Nephron progenitor cell (in vitro differentiated cells): ENCODE data around the gene PKN2.
A peak's percentile ranks its signal among the peaks of the same experiment; 100 is the strongest.

Experiments
- DNase-seq: peaks from one replicate; pipeline ENCODE4 v3.0.0; 2021
- H3K27ac Mint-ChIP-seq: 2 replicates; pipeline ENCODE4 v1.8.0; 2021; ENCODE audit warnings: mild to moderate bottlenecking, moderate library complexity, mixed read lengths
- H3K27me3 Mint-ChIP-seq: 2 replicates; pipeline ENCODE4 v1.8.0; 2021; ENCODE audit warnings: mild to moderate bottlenecking, low read depth, mixed read lengths; ENCODE audit not compliant: poor library complexity
- H3K36me3 Mint-ChIP-seq: 2 replicates; pipeline ENCODE4 v1.8.0; 2021; ENCODE audit warnings: low read depth, mixed read lengths
- H3K4me1 Mint-ChIP-seq: 2 replicates; pipeline ENCODE4 v1.8.0; 2021; ENCODE audit warnings: mixed read lengths
- H3K4me3 Mint-ChIP-seq: 2 replicates; pipeline ENCODE4 v1.8.0; 2021; ENCODE audit warnings: mild to moderate bottlenecking, moderate library complexity, mixed read lengths
- H3K9me3 Mint-ChIP-seq: 2 replicates; pipeline ENCODE4 v1.8.0; 2021; ENCODE audit warnings: mild to moderate bottlenecking, moderate library complexity, mixed read lengths
- TF ChIP-seq, protein P1 (sequence below): fragments of 200-600 bp; sonication (generic); IDR thresholded peaks from 2 replicates; pipeline ENCODE4 v1.5.0; 2021; ENCODE audit warnings: antibody characterized with exemption

The PKN2 gene

DNA sequence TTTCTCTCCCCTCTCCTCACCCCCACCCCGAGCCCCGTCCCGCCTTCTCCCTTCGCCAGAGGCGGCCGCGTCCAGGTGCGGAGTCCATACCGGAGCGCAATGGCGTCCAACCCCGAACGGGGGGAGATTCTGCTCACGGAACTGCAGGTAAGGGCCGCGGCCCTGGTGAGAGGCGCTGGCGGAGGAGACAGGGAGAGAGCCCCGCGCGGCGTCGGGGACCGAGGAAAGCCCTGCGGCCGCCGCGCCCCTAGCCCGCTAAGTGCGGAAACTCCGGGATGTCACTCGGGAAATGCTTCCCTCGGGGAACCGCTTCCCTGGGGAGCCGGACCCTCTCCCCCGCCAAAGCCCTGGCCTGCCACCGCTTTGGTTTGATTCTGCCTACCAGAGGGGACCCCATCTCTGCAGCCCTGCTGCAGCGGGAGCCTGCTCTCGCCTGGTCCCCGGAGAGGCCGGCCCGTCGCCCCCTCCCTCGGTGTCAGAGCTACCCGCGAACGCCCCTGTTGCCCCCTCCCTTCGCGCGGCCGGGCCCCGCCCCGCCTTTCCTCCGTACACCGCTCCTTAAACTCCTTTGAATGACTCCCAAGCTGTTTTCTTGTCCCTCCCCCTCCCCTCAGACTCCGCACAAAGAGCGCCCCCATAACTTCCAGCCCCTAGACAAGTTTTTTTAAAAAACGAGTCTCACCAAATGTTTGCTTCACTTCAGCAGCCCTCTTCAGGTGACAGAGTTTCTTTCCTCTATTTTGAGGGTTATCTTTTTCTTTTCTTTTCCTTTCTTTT lies 597 bp downstream of the PKN2 start:
- peak overlapping the region; percentile 98 for H3K27ac Mint-ChIP-seq
- peaks cover 29% of the 10 kb centered on the region for H3K4me1 Mint-ChIP-seq
- peak; percentile 81 for DNase-seq
- peaks cover 2% of the 10 kb centered on the region for H3K27me3 Mint-ChIP-seq
- peak overlapping the region; percentile 97 for H3K4me3 Mint-ChIP-seq
- H3K36me3 Mint-ChIP-seq: peaks cover 9% of the 10 kb centered on the region
- H3K9me3 Mint-ChIP-seq: no peaks in the 10 kb centered on the region
- TF ChIP-seq, protein P1, sequence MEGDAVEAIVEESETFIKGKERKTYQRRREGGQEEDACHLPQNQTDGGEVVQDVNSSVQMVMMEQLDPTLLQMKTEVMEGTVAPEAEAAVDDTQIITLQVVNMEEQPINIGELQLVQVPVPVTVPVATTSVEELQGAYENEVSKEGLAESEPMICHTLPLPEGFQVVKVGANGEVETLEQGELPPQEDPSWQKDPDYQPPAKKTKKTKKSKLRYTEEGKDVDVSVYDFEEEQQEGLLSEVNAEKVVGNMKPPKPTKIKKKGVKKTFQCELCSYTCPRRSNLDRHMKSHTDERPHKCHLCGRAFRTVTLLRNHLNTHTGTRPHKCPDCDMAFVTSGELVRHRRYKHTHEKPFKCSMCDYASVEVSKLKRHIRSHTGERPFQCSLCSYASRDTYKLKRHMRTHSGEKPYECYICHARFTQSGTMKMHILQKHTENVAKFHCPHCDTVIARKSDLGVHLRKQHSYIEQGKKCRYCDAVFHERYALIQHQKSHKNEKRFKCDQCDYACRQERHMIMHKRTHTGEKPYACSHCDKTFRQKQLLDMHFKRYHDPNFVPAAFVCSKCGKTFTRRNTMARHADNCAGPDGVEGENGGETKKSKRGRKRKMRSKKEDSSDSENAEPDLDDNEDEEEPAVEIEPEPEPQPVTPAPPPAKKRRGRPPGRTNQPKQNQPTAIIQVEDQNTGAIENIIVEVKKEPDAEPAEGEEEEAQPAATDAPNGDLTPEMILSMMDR: no peak

DNA sequence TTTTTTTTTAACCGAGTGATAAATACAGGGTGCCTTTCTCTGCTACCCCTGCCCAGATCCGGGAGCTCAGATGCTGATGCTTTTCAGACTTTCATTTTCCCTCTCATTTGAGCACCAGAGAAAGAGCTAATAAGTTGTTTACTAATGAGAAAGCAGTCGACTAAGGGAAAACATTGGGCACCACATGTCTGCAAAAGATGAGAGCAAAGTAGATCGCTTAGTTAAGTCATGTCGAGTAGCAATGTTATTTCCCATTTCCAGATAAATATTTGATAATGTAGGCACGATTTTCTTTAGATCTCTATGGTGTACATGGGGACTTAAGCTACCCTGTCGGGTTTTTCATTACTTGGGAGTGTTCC lies 1.2 kb downstream of the PKN2 start:
- H3K27ac Mint-ChIP-seq: peak overlapping the region; percentile 94
- TF ChIP-seq, protein P1: no peak
- peaks cover 9% of the 10 kb centered on the region for H3K36me3 Mint-ChIP-seq
- H3K27me3 Mint-ChIP-seq: peaks cover 2% of the 10 kb centered on the region
- H3K9me3 Mint-ChIP-seq: no peaks in the 10 kb centered on the region
- H3K4me3 Mint-ChIP-seq: peak overlapping the region; percentile 97
- DNase-seq: no peak
- peaks cover 28% of the 10 kb centered on the region for H3K4me1 Mint-ChIP-seq

DNA sequence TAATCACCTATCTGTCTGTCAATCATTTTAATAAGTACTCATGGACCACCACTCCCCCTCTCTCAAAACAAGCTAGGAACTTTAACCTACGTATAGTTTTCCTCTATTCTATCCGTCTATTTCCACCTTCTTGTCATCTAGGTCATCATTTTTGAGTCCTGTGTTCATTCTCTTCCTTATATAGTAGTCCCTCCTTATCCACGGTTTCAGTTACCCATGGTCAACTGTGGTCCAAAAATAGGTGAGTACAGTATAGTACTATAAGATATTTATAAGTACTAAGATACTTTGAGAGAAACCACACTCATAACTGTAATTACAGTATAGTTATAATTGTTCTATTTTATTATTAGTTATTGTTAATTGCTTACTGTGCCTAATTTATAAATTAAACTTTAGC lies 7.5 kb downstream of the PKN2 start:
- Mint-ChIP-seq H3K4me1 (peaks cover 26% of the 10 kb centered on the region), H3K27ac (peak overlapping the region; percentile 86), H3K36me3 (peaks cover 54% of the 10 kb centered on the region), H3K27me3 (no peaks in the 10 kb centered on the region), H3K4me3 (no peak overlapping the region), H3K9me3 (no peaks in the 10 kb centered on the region)
- no peak for DNase-seq
- TF ChIP-seq, protein P1: no peak

DNA sequence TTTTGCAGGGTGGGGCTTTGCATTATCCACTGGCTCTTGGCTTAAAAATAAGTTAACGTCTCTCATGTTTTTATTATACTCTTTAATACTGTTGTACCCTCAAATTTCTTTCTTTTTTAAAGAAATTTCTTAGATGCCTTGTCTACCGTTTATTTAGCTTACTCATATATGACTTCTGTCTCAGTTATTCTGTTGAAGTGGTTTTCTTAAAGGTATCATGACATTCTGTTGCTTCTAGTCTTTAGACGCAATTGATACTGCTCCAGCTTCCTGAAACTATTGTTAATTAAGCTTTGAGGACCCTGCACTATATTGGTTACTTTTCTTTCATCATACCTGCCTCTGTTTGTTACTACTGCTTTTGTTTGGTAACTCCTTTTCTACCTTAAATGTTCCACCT lies 11.7 kb downstream of the PKN2 start:
- H3K4me1 Mint-ChIP-seq: peaks cover 19% of the 10 kb centered on the region
- H3K36me3 Mint-ChIP-seq: peaks cover 72% of the 10 kb centered on the region

DNA sequence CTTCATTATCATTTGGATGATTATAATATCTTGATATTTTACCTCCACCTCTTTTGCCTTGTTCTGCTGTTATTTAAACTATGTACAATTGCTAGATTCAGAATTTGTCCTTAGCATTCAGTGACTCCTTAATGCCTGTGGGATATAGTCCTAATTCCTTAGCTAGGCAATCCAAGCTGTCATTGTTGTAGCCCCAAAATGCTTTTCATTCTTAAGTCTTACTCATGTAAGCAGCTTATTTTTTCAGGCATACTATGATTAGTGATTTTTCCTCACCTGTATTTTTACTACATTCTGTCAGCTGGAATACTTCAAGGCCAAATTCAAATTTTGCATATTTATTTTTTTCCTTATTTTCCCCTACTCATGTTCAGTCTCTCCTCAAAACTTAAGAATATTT lies 13.4 kb downstream of the PKN2 start:
- no peak overlapping the region for H3K4me3 Mint-ChIP-seq
- DNase-seq: no peak
- peaks cover 4% of the 10 kb centered on the region for H3K9me3 Mint-ChIP-seq
- H3K27me3 Mint-ChIP-seq: no peaks in the 10 kb centered on the region
- H3K27ac Mint-ChIP-seq: no peak overlapping the region
- H3K4me1 Mint-ChIP-seq: peaks cover 19% of the 10 kb centered on the region
- TF ChIP-seq, protein P1: no peak
- H3K36me3 Mint-ChIP-seq: peaks cover 63% of the 10 kb centered on the region

More for the DNA sequence above, 11.7 kb downstream of the PKN2 start:
- no peak overlapping the region for H3K4me3 Mint-ChIP-seq
- DNase-seq: no peak
- peak overlapping the region; percentile 82 for H3K27ac Mint-ChIP-seq
- TF ChIP-seq, protein P1: no peak
- peaks cover 4% of the 10 kb centered on the region for H3K9me3 Mint-ChIP-seq
- no peaks in the 10 kb centered on the region for H3K27me3 Mint-ChIP-seq

DNA sequence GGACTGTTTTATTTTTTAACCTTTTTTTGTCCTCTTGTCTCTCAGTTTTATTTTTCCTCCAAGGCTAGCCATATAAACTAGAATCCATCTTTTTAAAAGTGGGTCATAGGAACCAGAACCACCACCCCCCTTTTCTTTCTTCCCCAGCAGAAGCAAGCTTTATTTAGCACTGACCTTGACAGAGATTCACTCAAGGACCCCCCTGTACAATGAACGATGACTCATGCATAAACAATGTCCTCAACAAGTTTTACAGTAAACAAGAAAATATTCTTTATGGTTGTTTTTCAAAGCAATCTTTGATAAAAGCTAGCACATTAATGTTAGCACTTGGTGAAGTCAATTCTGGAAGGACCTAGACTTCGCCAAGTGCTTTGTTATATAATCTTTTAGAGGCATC lies 14.1 kb downstream of the PKN2 start:
- TF ChIP-seq, protein P1: no peak
- Mint-ChIP-seq H3K4me3 (no peak overlapping the region), H3K27me3 (no peaks in the 10 kb centered on the region), H3K9me3 (peaks cover 4% of the 10 kb centered on the region), H3K36me3 (peaks cover 59% of the 10 kb centered on the region), H3K27ac (peak overlapping the region; percentile 7), H3K4me1 (peaks cover 19% of the 10 kb centered on the region)
- DNase-seq: no peak
